HG03039 (cell line): ENCODE results near the gene MTUS2.

Experiments
- ATAC-seq: cut with Tn5 transposase; IDR thresholded peaks from one replicate; pipeline ENCODE4 v1.9.1; 2021; ENCODE audit warnings: mild to moderate bottlenecking, moderate library complexity; ENCODE audit not compliant: unreplicated experiment

Gene MTUS2

DNA sequence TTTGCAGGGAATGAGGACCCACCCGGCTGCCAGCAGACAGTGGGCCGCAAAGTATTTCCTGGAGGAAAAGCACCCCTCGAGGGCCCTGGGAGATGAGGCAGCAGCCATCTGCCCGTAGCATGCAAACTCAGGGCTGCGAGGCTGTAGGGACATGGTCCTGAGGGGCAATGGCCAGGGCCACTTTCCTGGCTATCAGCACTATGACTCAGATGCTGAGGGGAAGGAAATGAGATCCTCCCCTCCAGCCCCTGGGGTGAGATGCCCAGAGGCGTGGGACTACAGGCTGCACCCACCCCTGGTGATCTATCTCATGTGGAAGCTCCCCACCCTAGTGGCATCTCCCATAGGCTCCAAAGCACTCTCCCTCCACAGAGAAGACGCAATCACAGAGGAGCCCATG lies 695.2 kb downstream of the MTUS2 start:
- ATAC-seq, result no peak

DNA sequence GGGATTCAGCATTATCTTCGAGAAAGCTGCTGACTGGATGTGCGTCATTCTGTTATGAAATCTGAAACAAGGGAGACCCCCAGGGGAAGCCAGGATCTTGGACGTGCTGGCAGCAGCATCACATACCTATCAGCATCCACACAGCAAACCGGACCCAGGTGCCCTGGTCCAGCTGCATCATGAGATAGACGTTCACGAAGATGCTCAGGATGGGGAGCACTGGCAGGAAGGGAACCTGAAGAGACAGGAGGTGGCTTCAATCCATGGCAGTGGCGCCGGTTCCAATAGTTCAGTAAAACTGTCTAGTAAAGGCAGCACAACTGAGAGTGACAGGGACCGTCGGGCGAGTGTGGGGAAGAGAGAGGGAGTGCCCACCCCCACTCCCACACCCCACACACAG lies 695.9 kb downstream of the MTUS2 start:
- no peak for ATAC-seq

DNA sequence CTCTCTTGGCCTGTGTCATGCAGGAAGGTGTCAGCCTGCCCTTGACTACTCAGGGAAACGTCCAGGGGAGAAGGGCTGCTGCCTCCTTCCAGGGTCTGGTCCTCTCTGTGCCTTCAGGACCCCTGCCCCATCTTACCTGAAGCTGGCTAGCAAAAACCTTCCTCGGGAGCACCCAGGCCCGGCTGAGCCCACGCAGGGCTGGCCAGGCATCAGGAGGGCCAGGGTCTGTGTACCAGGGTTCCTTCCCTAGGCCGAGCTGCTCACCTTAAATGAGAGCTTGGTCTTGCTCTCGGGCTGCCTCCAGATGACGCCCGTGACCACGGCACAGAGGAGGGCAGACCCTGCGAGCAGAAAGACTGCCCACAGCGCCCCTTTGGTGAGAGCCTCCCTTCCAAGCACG lies 696.7 kb downstream of the MTUS2 start:
- no peak for ATAC-seq

DNA sequence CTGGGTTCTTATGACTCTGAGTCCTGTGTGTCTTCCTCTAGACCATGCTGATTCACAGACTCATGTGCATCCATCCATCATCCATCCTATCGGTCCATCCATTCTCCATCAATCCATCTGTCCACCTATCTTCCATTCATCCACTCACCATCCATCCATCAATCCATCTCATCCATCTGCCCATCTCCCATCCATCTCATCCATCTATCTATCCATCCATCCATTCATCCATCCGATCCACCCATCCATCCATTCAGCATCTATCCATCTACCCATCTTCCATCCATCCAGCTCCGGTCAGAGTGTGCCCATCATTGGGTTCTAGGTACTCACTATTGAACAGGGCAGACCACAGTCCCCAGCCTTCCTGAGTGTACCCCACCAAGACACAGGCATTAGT lies 699.8 kb downstream of the MTUS2 start:
- ATAC-seq, result no peak

DNA sequence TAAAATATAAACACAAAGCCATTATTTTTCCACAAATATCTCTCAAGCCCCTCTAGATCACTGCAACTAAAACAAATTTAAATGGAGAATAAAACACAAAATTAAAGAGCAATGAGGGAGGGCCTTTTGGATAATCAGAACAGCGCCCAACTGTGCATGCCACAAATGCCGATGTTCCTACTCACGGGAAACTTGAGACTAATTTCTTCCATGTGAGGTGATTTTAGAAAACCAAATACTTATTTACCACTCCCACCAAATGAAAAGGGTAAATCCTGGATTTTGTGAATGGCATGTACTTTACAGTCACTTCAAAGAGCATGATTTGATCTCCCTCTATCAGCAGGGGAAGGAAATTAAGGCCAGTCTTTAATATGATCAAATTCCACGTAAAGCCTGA lies 700.5 kb downstream of the MTUS2 start:
- ATAC-seq, result no peak

DNA sequence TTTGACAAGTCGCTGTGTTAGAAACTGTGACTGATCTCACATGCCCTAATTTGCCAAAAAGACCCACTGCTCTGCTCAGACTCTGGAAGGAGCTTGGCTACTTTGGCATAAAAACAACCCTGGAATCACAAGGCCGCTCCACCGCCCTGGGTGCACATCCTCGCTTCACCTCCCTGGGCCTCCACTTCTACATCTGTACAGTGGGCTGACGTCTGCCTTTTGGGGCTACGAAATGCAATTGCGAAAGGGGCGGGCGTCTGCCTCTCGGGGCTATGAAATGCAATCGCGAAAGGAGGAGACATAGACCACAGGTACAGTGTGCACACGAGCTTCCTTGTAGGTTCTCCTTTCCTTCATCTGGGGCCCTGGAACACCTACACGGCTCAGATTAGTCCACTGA lies 701.2 kb downstream of the MTUS2 start:
- ATAC-seq, result no peak

- no peak for ATAC-seq
These were observed 702.0 kb downstream of the MTUS2 start for GRCh38 chr13:29522044-29522685.

- ATAC-seq, result no peak
These were observed 703.2 kb downstream of the MTUS2 start for GRCh38 chr13:29523199-29523961.

DNA sequence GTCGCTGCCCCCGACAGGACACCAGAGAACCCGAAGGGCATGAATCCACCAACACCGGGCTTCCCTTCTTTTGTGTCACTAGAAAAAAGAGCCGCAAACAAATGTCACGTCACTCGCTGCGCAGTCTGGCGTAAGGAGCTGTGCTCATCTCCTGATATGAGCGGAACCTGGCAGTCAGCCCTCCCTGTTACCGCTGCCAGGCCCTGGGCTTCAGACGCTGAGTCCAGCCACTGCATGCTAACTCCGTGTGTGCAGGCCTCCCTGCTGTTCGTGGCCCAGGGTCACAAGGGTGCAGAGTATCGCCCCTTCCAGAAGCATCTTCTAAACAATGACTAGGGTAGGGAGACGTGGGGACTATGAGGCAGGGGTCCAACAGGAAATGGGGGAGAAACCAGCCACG lies 704.0 kb downstream of the MTUS2 start:
- no peak for ATAC-seq

GRCh38 chr13:29524641-29525040 lies 704.5 kb downstream of the MTUS2 start:
- ATAC-seq, result no peak

GRCh38 chr13:29525757-29526156 lies 705.6 kb downstream of the MTUS2 start:
- no peak for ATAC-seq

- no peak for ATAC-seq
These were observed 706.6 kb downstream of the MTUS2 start for GRCh38 chr13:29526741-29527140.

DNA sequence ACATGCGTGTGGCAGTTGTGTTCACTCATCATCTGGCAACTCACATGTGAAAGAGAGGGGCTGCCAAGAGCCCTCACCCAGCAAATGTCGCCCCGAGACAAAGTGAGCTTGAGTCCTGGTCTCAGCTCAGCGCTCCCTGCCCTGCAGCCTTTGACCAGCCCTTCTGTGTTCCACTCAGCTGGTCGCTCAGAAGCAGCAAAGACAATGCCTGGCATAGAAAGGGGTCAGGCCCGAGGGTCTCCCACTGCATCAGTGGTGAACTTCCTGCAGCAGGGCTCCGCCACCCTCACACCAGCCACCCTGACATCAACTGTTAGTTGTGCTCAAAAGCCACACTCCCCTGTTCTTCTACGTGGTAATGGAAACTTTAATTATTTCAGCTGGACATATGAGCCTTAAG lies 707.4 kb downstream of the MTUS2 start:
- ATAC-seq, result no peak

DNA sequence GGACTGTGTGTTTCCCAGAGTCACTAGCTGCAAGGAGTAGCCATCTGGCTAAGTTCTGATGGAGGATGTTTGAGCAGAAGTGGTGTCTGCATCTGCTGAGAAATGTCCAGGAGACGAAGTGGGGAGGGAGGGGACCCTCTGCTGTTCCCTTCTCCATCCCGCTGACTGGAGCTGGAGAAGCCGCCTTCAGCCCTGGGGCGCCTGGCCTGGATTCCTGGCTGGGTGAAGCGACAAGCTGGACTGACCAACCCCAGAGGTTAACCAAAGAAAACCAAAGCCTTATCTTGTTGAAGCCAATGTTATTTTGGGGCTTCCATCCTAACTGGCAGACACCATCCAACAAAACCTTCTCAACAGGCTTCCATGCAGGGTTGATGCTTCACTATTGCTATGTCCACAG lies 707.8 kb downstream of the MTUS2 start:
- no peak for ATAC-seq

GRCh38 chr13:29529754-29530153 lies 709.6 kb downstream of the MTUS2 start:
- no peak for ATAC-seq

DNA sequence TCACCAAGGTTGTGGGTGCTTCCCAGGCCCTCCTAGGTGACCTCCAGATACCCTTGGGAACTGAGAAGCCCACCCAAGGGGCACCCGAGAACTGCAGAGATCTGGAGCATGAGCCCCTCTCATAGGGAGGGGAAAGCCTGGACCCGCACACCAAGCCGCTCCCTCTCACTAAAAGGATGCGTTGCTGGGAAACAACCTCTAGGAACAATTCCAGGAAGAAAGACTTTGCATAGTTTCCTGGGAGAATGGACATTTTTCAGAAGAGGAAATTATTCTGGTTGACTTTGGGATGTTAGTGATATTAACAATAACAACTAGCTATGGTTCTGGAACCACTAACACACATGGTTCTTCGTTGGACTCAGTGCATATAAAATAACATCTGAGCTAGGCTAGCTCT lies 710.8 kb downstream of the MTUS2 start:
- ATAC-seq, result no peak

DNA sequence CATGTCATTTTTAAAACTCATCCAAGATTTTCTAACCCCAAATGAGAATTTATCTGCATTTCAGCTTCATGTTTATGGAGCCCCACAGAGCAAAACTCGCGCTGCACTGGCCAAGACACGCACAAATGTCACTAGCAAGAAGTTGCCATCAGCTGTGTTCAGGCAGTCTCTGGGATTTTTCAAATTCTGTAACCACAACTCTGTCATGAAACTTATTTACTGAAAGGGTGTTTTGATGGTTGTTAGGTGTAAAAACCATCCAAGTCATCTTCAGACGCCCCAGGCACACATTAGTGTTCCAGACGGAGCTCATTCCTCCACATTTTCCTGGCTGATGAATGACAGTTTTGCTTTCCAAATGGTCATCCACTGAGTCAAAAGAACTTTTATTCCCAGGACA lies 712.0 kb downstream of the MTUS2 start:
- ATAC-seq, result no peak

DNA sequence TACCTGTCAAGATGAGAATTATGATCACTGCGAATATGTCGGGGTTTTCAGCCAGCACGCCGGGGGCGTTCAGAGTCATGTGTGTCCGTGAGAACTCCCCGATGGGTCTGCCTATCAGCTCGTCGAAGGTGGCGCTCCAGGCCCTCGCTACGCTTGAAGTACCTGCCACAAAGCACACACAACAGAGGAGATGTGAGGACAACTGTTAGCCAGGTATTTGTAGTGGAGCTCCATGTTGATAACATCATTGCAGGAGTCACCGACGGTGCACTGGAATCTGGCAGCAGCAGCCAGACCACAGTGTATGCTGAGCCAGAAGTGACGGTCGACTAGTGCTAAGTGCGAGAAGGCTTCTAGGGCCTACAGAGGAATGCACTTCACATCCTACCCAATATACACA lies 712.7 kb downstream of the MTUS2 start:
- ATAC-seq, result no peak

DNA sequence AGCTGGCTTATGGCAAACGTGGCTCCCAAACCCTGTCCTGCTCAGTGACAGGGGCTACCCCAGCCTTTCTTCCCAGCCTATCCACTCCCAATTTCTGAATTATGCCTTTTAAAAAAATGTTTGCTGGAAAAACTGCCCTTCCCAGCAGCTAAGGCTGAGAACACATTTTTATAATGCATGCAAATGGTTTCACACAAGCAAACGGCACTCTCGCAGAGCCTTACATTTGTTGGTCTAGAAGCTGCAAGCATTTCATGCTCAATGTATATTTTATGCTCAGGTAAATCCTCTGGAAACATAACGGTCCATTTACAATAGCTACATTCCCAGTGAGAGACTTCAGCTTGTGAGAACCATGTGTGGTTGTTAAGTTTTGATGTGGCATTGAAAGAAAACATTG lies 713.9 kb downstream of the MTUS2 start:
- ATAC-seq, result no peak

GRCh38 chr13:29535663-29536655 lies 715.8 kb downstream of the MTUS2 start:
- ATAC-seq, result no peak

DNA sequence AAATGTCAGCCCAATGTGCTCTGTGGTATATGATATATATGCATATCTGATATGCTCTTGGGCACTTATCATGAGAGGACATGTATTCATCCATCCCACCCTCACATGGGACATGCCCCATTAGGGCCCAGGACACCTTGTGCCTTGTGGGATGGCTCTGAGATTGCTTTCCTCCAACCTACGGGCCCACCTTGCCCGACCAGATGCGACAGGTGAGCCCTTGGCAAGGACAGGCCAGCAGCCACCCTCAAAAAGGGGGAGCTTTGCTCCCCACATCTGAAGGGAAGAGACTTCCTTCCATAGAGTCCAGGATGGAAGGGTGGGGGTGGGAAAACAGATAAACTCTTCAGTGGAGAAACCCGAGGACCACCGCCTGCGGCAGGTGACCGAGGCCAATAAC lies 716.7 kb downstream of the MTUS2 start:
- no peak for ATAC-seq
